Tracheal epithelial cell (primary cell): ENCODE data around the gene TSFM. TPM values are rescaled to one million over a fixed set of nuclear protein-coding genes. Genes with fewer than 3 reads are reported as not detected.

Experiments used
- total RNA-seq: library from RNA; depleted of rRNA; stranded (reverse); fragments of >200 nt; gene quantifications from 2 replicates; pipeline ENCODE4 v1.2.1, GENCODE V29; 2014

The TSFM gene
- 15.3 and 23.6 TPM in 2 replicates for total RNA-seq

DNA sequence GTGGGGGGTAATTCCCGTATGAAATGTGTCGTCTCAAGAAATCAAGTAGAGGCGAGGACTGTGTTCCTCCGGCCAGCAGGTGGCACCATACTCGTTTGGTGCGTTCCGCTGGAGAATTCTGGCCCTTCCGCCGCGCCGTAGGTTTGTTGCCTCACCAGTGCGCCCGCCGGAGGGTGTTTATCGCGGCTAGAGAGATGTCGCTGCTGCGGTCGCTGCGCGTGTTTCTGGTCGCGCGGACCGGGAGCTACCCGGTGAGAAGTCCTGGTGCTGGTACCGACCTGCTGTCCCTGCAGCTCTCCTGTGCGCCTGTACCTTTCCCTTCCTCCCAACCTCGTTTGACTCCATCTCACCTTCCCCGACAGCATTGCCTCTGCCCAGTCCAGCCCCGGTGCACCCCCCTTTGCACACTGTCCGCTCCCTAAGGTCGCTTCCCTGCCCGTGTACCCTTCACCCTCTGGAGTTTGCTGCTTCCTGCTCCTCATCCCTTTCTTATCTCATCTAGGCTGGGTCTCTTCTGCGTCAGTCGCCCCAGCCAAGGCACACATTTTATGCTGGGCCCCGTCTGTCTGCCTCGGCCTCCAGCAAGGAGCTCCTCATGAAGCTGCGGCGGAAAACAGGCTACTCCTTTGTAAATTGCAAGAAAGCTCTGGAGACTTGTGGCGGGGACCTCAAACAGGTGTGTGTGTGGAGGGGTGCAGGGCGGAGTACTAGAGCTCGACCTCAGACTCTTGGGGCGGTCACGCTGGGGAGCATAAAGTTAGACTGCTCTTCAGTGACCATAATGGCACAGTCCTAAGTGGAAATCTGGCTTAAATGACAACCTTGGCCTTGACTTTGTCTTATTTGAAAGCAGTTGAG lies at the start of gene TSFM:
TSFM (plus strand) TSS at position 180 of the 858 bp plus-strand sequence; CDS start at position 195, 15 bp downstream.

DNA sequence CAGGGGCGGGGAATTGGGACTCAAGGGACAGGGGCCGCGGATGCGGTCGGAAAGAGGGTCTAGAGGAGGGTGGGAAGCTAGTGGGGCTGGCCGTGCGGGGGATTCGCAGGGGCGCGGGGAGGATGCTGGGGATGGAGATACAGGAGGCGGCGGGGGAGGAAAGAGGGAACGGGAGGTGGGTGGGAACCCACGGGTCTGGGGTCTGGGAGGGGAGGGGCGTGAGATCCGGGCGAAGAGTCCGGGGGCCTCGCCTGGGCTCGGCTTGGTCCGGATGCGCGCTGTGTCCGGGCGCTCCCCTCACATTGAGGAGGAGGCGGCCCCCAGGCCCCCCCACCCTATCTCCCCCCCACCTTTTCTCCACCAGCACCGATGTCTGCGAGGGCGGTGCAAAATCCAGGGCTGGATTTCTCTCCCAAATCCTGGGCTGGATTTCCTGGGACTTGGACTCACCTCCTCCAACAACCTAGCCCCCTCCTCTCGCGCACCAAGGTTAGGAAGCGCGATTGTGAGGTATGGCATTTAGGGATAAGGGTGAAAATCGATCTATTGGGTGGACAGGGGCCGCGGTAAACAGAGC lies 43.8 kb upstream of the TSFM start, which contains the start of gene AGAP2:
AGAP2 (minus strand) TSS at position 82 of the 577 bp plus-strand sequence. CDS start 496 bp downstream, outside the sequence.

DNA sequence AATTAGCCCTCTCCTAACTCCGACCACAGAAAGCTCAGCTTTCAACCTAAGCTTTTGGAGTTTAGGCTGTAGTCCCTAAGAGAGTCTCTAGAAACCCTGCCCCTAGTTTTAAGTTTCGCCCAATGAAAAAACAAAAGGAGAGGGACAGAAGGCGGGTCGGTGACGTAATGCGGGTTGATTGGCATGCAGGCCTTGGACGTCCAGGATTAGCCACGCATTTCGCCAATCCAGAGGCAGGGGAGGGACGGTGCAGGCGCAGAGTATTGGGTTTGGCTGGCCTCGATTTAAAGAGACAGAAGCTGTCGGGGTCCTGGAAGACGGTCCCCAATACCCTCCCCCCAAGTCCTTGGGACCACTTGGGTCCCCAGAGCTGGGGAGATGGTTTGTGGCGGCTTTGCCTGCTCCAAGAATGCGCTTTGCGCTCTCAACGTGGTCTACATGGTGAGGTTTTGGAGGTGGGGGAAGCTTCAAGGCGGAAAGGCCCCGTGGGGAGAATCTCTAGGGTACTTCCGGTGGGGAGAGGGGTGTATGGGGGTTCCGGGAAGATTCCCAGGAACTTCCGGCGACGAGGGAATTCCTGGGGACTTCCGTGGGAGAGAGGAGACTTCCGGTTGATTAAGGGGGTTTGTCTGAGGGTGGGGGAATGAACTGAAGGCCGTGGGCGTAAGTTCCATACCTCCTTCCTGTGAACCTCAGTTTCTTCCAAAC lies 37.7 kb upstream of the TSFM start, which contains the start of gene TSPAN31:
TSPAN31 (plus strand) TSS at position 263 of the 708 bp plus-strand sequence; CDS start at position 379, 116 bp downstream.

DNA sequence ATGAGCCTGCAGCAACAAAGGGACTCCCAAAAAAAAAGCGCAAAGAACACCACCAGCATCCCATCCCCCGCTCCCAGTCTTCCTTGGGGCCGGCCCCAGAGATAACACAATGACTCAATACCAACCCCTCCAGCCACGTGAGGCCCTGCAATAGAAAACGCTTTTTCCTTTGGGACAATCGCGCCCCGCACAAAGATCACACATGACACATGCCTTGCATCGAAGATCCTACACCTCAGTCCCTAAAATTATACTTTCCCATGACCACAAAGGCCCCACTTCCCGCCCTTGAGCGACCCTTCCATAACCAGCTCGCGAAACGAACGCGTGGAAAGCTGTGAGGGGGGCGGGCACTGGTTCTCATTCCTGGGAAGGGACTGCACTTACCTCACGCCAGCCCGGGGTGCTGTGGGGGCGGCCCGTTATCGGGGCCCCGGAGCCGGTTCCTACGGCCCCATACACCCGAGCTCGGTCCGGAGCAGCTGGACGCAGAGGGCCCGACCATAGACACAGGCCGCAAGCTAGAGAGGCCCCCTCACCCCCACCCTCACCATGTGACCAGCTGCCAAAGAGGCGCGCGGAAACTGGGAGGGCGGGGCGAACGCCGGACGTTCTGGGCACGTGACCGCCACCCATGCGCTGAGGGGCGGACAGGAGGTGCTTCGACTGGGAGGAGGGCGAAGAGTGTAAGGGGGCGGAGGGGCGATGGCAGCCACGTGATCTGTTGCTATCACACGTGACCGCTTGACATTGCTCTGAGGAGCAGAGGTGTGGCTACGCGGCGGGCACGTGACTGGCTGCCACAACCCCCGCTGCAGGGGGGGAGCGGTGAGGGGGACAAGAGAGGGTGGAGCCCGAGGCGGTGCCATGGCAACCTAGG lies 30.6 kb upstream of the TSFM start, which contains the start of gene CDK4:
CDK4 (minus strand) TSS at position 523 of the 880 bp plus-strand sequence. CDS start 593 bp downstream, outside the sequence.

GRCh38 chr12:57754411-57755193 lies 28.0 kb upstream of the TSFM start, which contains the start of gene MARCHF9:
TSS of gene MARCHF9 (plus strand) at chr12:57755103. CDS start at chr12:57755529, 426 bp downstream.

GRCh38 chr12:57766464-57767304 lies 15.9 kb upstream of the TSFM start, which contains the start of gene CYP27B1:
TSS of gene CYP27B1 (minus strand) at chr12:57767078. CDS start at chr12:57767041, 37 bp downstream.

DNA sequence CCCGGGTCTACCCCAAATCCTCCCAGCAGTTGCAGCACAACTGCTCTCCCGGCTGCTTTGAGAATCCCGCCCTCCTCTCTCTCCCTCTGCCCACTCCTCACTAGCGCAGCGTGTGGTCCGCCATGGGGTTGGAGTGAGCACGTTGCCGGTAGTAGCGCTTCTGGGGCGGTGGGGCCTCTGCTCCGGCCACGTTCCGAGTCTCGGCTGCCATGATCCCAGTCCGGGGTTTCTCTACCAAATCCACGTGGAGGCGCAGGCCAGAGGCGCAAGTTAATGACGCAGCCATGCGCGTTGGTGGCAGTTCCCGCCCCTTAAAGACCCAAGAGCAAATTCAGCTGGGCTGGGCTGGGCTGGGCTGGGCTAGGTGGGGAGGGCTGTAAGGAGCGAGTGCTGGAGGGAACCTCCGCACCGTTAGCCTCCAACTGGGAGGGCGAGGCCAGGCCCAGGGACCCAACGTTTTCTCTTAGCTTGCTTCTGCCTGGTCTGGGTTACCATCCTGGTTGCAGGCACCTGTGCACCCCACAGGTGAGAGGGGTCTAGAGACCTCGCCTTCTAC lies 10.6 kb upstream of the TSFM start, which contains the start of gene METTL1:
METTL1 (minus strand) TSS at position 233 of the 556 bp plus-strand sequence; CDS start at position 211, 22 bp downstream.

GRCh38 chr12:57772429-57773322 lies 9.9 kb upstream of the TSFM start, which contains the start of gene EEF1AKMT3:
TSS of gene EEF1AKMT3 (plus strand) at chr12:57772614. CDS start at chr12:57772725, 111 bp downstream.

DNA sequence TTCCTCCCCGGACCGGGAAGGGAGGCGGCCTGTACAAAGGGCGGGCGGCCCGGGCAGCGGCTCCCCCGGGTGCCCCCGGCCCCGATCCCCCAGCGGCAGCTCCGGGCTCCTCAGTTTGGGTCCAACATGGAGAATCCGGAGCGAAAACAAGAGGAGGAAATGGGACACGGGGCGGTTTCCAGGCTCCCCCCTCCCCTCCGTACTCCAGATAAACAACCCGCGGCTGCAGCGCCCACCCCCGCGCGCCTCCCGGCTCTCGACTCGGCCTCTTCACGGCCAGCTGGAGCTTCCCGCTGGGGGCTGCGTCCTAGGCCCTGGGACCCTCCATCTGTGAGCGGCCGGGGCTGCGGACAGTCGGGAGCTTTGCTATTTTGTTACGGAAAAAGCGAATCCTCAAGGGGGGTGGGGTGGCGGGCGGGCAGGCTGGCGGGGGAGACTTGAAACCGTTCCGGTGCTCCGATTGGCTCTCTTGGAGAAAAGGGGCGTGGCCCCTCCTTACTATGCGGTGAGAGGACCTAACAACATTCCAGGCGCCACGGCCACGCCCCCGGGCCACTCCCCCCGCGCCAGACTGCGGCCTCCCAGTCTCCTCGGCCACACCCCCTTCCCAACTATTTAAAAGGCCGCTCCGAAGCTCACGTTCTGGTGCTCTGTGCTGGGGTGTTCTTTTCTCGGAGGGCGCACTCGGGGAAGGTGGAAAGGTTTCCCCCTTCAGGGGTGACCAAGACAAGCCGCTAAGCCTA lies 64.2 kb downstream of the TSFM start, which contains the start of gene CTDSP2:
CTDSP2 (minus strand) TSS at position 153 of the 743 bp plus-strand sequence. CDS start 294 bp downstream, outside the sequence.

Other genes with a start within 250 kb of the TSFM start
- gene DCTN2, start 235.6 kb upstream of the TSFM start, total RNA-seq = 77.6 and 95.4 TPM in 2 replicates
- gene KIF5A, start 232.7 kb upstream of the TSFM start, total RNA-seq = under 0.01 TPM in 1 of 2 replicates, not detected in the other
- 47.5 and 52.2 TPM in 2 replicates for gene PIP4K2C, start 191.6 kb upstream of the TSFM start, total RNA-seq
- 2.1 and 7.0 TPM in 2 replicates for gene DTX3, start 178.0 kb upstream of the TSFM start, total RNA-seq
- gene ARHGEF25, start 171.4 kb upstream of the TSFM start, total RNA-seq = 1.9 and 2.2 TPM in 2 replicates
- 0.48 TPM in 1 of 2 replicates, not detected in the other for gene B4GALNT1, start 149.6 kb upstream of the TSFM start, total RNA-seq
- gene OS9, start 88.7 kb upstream of the TSFM start, total RNA-seq = 126 and 136 TPM in 2 replicates
- gene AGAP2, start 44.0 kb upstream of the TSFM start, total RNA-seq = under 0.01 and 0.21 TPM in 2 replicates
- 82.2 and 98.0 TPM in 2 replicates for gene TSPAN31, start 37.7 kb upstream of the TSFM start, total RNA-seq
- gene CDK4, start 30.5 kb upstream of the TSFM start, total RNA-seq = 128 and 199 TPM in 2 replicates
- 7.7 and 11.1 TPM in 2 replicates for gene MARCHF9, start 27.7 kb upstream of the TSFM start, total RNA-seq
- 3.2 and 6.5 TPM in 2 replicates for gene CYP27B1, start 15.7 kb upstream of the TSFM start, total RNA-seq
- 5.5 and 13.3 TPM in 2 replicates for gene METTL1, start 10.7 kb upstream of the TSFM start, total RNA-seq
- 3.6 and 10.4 TPM in 2 replicates for gene EEF1AKMT3, start 10.2 kb upstream of the TSFM start, total RNA-seq
- 0.43 and 1.7 TPM in 2 replicates for gene AVIL, start 35.9 kb downstream of the TSFM start, total RNA-seq
- gene CTDSP2, start 63.9 kb downstream of the TSFM start, total RNA-seq = 18.3 and 35.0 TPM in 2 replicates
- 10.9 and 15.7 TPM in 2 replicates for gene ATP23, start 158.8 kb downstream of the TSFM start, total RNA-seq